H1 (cell line): ENCODE data around the gene RAD51D.

Source experiments
- ATF3 ChIP-seq: IDR thresholded peaks from 2 replicates; pipeline ENCODE4 v1.6.1; 2011; ENCODE audit warnings: low read depth, mild to moderate bottlenecking, low read length; ENCODE audit not compliant: insufficient read depth
- CHD2 ChIP-seq: IDR thresholded peaks from 2 replicates; pipeline ENCODE4 v1.6.1; 2012; ENCODE audit warnings: low read length, improper control_type of control experiment
- CTCF ChIP-seq, 3 experiments: IDR thresholded peaks; 1 replicate in 2 of 3; 2 replicates in 1 of 3; pipeline versions ENCODE4 v1.5.1 to v1.6.1; 2011; ENCODE audit warnings: low read length in 3 of 3, mild to moderate bottlenecking in 3 of 3, inconsistent platforms in 2 of 3, low read depth in 1 of 3, moderate library complexity in 1 of 3; ENCODE audit not compliant: insufficient read depth in 1 of 3; ENCODE audit errors: control extremely low read depth in 1 of 3
- POLR2A ChIP-seq, 2 experiments: IDR thresholded peaks; 1 replicate in 1 of 2; 2 replicates in 1 of 2; pipeline ENCODE4 v1.6.1; 2011; ENCODE audit warnings: low read depth in 2 of 2, low read length in 2 of 2, mild to moderate bottlenecking in 2 of 2; ENCODE audit errors: control extremely low read depth in 1 of 2
- SP2 ChIP-seq: IDR thresholded peaks from 2 replicates; pipeline ENCODE4 v1.6.1; 2012; ENCODE audit warnings: mild to moderate bottlenecking, low read length, inconsistent platforms
- TCF12 ChIP-seq: IDR thresholded peaks from 2 replicates; pipeline ENCODE4 v1.6.1; 2011; ENCODE audit warnings: low read depth, mild to moderate bottlenecking, low read length
- USF2 ChIP-seq: IDR thresholded peaks from 2 replicates; pipeline ENCODE4 v1.6.1; 2011; ENCODE audit warnings: low read length, improper control_type of control experiment

- TF ChIP-seq POLR2A (IDR thresholded peaks at IDR 0.05; ENCODE audit: control extremely low read depth in 1 of 2, low read depth in 2 of 2, low read length in 2 of 2) (no peak), SP2 (no peak), ATF3 (no peak), CTCF (IDR thresholded peaks at IDR 0.05; ENCODE audit: control extremely low read depth in 1 of 3, insufficient read depth in 1 of 3, low read depth in 1 of 3, low read length in 3 of 3) (no peak), TCF12 (no peak), USF2 (no peak), CHD2 (no peak)
Observed at GRCh38 chr17:35052780-35053179, 66.9 kb downstream of the RAD51D start.
